ENCODE data around the gene CEP41.

CEP41 gene

GRCh38 chr7:130352194-130353074 lies 88.4 kb downstream of the CEP41 start:
- ATAC-seq: no peak
- TF ChIP-seq ISL1 (CRISPR knock-in tag; IDR thresholded peaks at IDR 0.05) (peak; percentile 77), ZC3H10 (CRISPR knock-in tag; IDR thresholded peaks at IDR 0.05) (no peak)

DNA sequence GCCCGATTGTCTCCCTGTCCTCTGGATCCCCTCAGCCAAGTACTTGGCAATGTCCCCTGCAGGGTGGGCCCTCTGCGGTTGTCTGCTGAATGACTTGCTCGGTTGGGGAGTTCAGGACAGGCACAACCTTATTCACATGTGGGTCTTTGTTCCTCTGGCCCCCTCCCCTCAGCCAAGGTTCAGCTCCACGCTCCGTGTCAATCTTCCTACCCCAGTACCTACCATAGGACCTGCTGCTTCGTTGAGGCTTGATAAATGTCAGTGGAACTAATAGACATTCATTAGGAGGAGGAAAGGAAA lies 89.1 kb downstream of the CEP41 start:
- ATAC-seq: no peak

DNA sequence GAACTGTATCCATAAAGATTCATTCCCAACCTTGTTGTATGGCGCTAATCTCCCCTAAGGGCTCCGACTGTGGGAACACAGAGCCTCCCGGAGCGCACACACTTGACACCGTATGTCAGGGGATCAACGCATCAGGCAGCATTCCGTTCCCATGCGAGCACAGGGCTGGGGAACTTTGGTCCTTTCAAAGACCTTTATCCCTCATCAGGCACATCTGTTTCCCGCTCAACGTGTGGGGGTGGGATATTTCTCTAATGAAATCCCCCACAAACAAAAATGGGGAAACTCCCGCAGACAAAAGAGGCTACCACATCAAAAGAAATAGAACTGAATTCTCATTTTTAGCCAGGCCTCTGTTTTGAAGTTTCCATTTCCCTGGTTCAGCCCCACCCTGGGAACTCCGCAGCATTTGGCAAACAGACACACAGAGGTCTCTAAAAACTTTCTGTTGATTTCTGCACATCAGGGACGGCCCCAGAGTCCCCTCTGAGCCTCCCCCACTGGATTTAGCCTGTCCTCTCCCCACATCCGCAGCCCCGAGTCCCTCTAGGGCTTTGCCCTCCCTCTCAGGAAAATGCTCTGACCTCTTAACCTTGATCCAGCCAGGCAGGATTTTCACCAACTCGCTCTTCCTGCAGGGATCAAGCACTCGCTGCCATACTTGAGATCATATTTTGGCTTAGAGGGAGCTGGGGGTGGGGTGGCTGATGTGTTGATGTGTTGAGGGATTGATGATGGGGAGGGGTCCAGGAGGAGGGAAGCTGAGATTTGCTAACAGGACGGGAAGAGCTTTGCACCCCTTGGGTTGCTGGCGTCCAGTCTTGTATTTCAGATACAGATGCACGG lies 89.6 kb downstream of the CEP41 start:
- TF ChIP-seq ZNF565 (CRISPR knock-in tag; conservative IDR thresholded peaks at IDR 0.05; ENCODE audit: low read depth): no peak
- TF ChIP-seq CSRNP3 (CRISPR knock-in tag; IDR thresholded peaks at IDR 0.05): no peak
- TF ChIP-seq PPARA (CRISPR knock-in tag; IDR thresholded peaks at IDR 0.05; ENCODE audit: borderline replicate concordance): no peak
- no peak for TF ChIP-seq BACH2 (CRISPR knock-in tag; IDR thresholded peaks at IDR 0.05; ENCODE audit: borderline replicate concordance)
- ATAC-seq: no peak

More for the DNA sequence above, 89.1 kb downstream of the CEP41 start:
- TF ChIP-seq, protein P1, sequence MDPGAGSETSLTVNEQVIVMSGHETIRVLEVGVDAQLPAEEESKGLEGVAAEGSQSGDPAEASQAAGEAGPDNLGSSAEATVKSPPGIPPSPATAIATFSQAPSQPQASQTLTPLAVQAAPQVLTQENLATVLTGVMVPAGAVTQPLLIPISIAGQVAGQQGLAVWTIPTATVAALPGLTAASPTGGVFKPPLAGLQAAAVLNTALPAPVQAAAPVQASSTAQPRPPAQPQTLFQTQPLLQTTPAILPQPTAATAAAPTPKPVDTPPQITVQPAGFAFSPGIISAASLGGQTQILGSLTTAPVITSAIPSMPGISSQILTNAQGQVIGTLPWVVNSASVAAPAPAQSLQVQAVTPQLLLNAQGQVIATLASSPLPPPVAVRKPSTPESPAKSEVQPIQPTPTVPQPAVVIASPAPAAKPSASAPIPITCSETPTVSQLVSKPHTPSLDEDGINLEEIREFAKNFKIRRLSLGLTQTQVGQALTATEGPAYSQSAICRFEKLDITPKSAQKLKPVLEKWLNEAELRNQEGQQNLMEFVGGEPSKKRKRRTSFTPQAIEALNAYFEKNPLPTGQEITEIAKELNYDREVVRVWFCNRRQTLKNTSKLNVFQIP (CRISPR knock-in tag; IDR thresholded peaks at IDR 0.05; ENCODE audit: borderline replicate concordance, low read depth): no peak
- TF ChIP-seq TCF4 (CRISPR knock-in tag; IDR thresholded peaks at IDR 0.05; ENCODE audit: borderline replicate concordance) (no peak), ESRRG (CRISPR knock-in tag; IDR thresholded peaks at IDR 0.05) (no peak), ARNTL (CRISPR knock-in tag; IDR thresholded peaks at IDR 0.05; ENCODE audit: borderline replicate concordance, low read depth) (no peak), OSR1 (CRISPR knock-in tag; IDR thresholded peaks at IDR 0.05) (no peak), ZNF565 (CRISPR knock-in tag; conservative IDR thresholded peaks at IDR 0.05; ENCODE audit: low read depth) (no peak), CSRNP3 (CRISPR knock-in tag; IDR thresholded peaks at IDR 0.05) (no peak), ISL1 (CRISPR knock-in tag; IDR thresholded peaks at IDR 0.05) (no peak), PPARA (CRISPR knock-in tag; IDR thresholded peaks at IDR 0.05; ENCODE audit: borderline replicate concordance) (no peak), PATZ1 (CRISPR knock-in tag; IDR thresholded peaks at IDR 0.05; ENCODE audit: borderline replicate concordance) (no peak), CSDC2 (CRISPR knock-in tag; IDR thresholded peaks at IDR 0.05) (no peak), ZC3H10 (CRISPR knock-in tag; IDR thresholded peaks at IDR 0.05) (no peak), GLIS3 (CRISPR knock-in tag; IDR thresholded peaks at IDR 0.05) (no peak), RARB (CRISPR knock-in tag; IDR thresholded peaks at IDR 0.05) (no peak), SNAI2 (CRISPR knock-in tag; IDR thresholded peaks at IDR 0.05) (no peak), TOX (CRISPR knock-in tag; IDR thresholded peaks at IDR 0.05; ENCODE audit: borderline replicate concordance) (no peak), ZFP3 (CRISPR knock-in tag; IDR thresholded peaks at IDR 0.05) (no peak), ZNF8 (CRISPR knock-in tag; IDR thresholded peaks at IDR 0.05) (no peak), CREB5 (CRISPR knock-in tag; IDR thresholded peaks at IDR 0.05; ENCODE audit: low read depth) (no peak)

Data from SK-N-SH treated with all-trans-retinoic acid at 6 μM for 48 hours (cell line).